ENCODE data around the gene NXPH4. TPM values are rescaled to one million over a fixed set of nuclear protein-coding genes. Genes with fewer than 3 reads are reported as not detected.

Gene NXPH4
- total RNA-seq, 1 experiment from 2014 or later, result 20.3 TPM

DNA sequence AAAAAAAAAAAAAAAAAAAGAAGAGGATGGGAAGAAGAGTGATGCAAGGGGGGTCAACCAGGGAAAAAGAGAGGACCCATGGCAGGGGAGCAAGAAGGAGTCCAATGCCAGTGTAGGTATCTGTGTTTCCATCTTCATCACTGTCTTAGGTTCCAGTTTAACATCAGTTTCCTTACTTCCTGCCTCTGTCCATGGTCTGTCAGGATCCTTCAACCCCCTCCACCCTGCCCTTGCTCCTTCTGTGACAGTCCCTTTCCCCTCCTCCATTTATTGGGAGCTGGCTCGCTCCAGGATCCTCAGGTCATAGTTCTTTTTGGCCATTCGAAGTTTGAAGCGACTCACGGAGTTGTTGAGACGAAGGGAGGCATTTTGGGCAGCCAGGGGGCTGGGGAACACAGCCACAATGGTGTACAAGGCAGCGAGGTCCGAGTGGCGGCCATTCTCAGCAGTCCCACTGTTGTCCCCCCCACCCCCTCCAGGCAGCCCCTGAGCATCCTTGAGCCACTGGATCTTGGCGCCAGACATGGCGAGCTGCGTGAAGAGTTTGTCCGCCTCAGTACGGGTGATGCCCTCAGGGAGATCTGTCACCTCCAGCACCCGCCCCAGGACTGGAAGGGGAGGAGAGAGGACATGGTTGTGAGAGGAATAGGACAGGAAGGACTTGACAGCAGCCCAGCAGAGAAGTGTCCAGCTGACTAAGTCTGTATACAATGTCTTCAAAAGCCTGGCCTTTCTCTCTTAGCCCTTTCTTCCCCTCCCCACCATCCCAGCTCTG lies 38.1 kb downstream of the NXPH4 start:
- Histone ChIP-seq H2AFZ (no peak overlapping the region), H3K27me3 (ENCODE audit: insufficient read depth, low read depth) (no peaks in the 10 kb centered on the region), H4K20me1 (ENCODE audit: insufficient read depth) (no peaks in the 10 kb centered on the region), H3K4me3 (no peak overlapping the region), H3K9me2 (ENCODE audit: insufficient read depth) (no peaks in the 10 kb centered on the region), H3F3A (ENCODE audit: insufficient read depth, low read depth) (no peaks in the 10 kb centered on the region), H3K4me1 (replicated peaks; ENCODE audit: insufficient read depth) (no peaks in the 10 kb centered on the region), H3K9me3 (ENCODE audit: insufficient read depth, low read depth) (no peaks in the 10 kb centered on the region), H3K36me3 (ENCODE audit: low read depth) (peaks cover 3% of the 10 kb centered on the region; the same call in 1 of the 2 replicates), H3K4me2 (no peak overlapping the region), H3K79me2 (ENCODE audit: low read depth) (no peaks in the 10 kb centered on the region), H3K27ac (no peak overlapping the region)
- ChIA-PET POLR2A (ENCODE audit: unreplicated experiment) (no interaction called here), CTCF (interaction anchor here (1.2 kb wide), 1 partner anchor 203 kb away, joined by 3 read pairs; no protein-coding TSS in a partner anchor)
- BruUV-seq (replicated peaks), result no TSS peak
- intact Hi-C loops (cut with micrococcal nuclease; ENCODE audit: unreplicated experiment), result no loop called here
- TF ChIP-seq EZH2 (IDR thresholded peaks at IDR 0.05; ENCODE audit: low read depth), result no peak
- TF ChIP-seq, protein P1, sequence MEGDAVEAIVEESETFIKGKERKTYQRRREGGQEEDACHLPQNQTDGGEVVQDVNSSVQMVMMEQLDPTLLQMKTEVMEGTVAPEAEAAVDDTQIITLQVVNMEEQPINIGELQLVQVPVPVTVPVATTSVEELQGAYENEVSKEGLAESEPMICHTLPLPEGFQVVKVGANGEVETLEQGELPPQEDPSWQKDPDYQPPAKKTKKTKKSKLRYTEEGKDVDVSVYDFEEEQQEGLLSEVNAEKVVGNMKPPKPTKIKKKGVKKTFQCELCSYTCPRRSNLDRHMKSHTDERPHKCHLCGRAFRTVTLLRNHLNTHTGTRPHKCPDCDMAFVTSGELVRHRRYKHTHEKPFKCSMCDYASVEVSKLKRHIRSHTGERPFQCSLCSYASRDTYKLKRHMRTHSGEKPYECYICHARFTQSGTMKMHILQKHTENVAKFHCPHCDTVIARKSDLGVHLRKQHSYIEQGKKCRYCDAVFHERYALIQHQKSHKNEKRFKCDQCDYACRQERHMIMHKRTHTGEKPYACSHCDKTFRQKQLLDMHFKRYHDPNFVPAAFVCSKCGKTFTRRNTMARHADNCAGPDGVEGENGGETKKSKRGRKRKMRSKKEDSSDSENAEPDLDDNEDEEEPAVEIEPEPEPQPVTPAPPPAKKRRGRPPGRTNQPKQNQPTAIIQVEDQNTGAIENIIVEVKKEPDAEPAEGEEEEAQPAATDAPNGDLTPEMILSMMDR (conservative IDR thresholded peaks at IDR 0.05), result no peak
- no peak for DNase-seq

DNA sequence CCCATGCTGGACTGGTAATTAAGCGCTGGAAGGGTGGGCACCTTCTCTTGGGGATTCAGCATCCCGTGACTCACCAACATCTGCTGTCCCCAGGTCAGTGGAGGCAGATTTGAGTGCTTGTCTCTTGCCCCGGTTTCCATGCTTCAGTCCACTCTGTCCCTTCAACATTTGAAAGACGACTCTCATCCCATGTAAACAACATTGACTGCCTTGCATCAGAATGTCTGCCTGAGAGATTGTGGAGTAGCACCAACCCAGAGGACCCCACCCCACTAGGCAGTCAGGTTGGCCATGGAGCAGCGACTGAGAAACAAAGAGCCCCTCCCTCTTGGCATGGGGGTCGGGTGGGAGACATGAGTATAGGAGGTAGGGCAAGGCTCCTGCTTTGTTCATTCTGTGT lies 39.3 kb downstream of the NXPH4 start:
- Histone ChIP-seq H3F3A (ENCODE audit: insufficient read depth, low read depth) (no peaks in the 10 kb centered on the region), H3K4me1 (replicated peaks; ENCODE audit: insufficient read depth) (no peaks in the 10 kb centered on the region), H4K20me1 (ENCODE audit: insufficient read depth) (no peaks in the 10 kb centered on the region), H3K9me2 (ENCODE audit: insufficient read depth) (no peaks in the 10 kb centered on the region), H3K79me2 (ENCODE audit: low read depth) (no peaks in the 10 kb centered on the region), H2AFZ (no peak overlapping the region), H3K27me3 (ENCODE audit: insufficient read depth, low read depth) (no peaks in the 10 kb centered on the region), H3K4me2 (no peak overlapping the region), H3K27ac (no peak overlapping the region), H3K9me3 (ENCODE audit: insufficient read depth, low read depth) (no peaks in the 10 kb centered on the region), H3K36me3 (ENCODE audit: low read depth) (peaks cover 3% of the 10 kb centered on the region; the same call in 1 of the 2 replicates), H3K4me3 (no peak overlapping the region)
- ChIA-PET CTCF (no interaction called here), POLR2A (ENCODE audit: unreplicated experiment) (no interaction called here)
- no TSS peak for BruUV-seq (replicated peaks)
- intact Hi-C loops (cut with micrococcal nuclease; ENCODE audit: unreplicated experiment), result no loop called here
- no peak for TF ChIP-seq EZH2 (IDR thresholded peaks at IDR 0.05; ENCODE audit: low read depth)
- TF ChIP-seq, protein P1 (conservative IDR thresholded peaks at IDR 0.05), result no peak
- no peak for DNase-seq

GRCh38 chr12:57258977-57259970 lies 42.7 kb downstream of the NXPH4 start:
- BruUV-seq (replicated peaks), result no TSS peak
- peaks cover 3% of the 10 kb centered on the region; the same call in 1 of the 2 replicates for H3K36me3 ChIP-seq (ENCODE audit: low read depth)
- POLR2A ChIA-PET (ENCODE audit: unreplicated experiment), result no interaction called here
- H3F3A ChIP-seq (ENCODE audit: insufficient read depth, low read depth), result no peaks in the 10 kb centered on the region
- no peaks in the 10 kb centered on the region for H3K79me2 ChIP-seq (ENCODE audit: low read depth)
- TF ChIP-seq EZH2 (IDR thresholded peaks at IDR 0.05; ENCODE audit: low read depth), result no peak
- TF ChIP-seq, protein P1 (conservative IDR thresholded peaks at IDR 0.05), result no peak
- H3K4me2 ChIP-seq, result no peak overlapping the region
- no peak overlapping the region for H2AFZ ChIP-seq
- CTCF ChIA-PET, result interaction anchor here (0.5 kb wide), 1 partner anchor 476 kb away, joined by 8 read pairs; no protein-coding TSS in a partner anchor
- H3K9me3 ChIP-seq (ENCODE audit: insufficient read depth, low read depth), result no peaks in the 10 kb centered on the region
- DNase-seq, result no peak
- H3K4me1 ChIP-seq (replicated peaks; ENCODE audit: insufficient read depth), result no peaks in the 10 kb centered on the region
- intact Hi-C loops (cut with micrococcal nuclease; ENCODE audit: unreplicated experiment), result no loop called here
- no peaks in the 10 kb centered on the region for H4K20me1 ChIP-seq (ENCODE audit: insufficient read depth)
- no peak overlapping the region for H3K4me3 ChIP-seq
- H3K27ac ChIP-seq, result no peak overlapping the region
- no peaks in the 10 kb centered on the region for H3K9me2 ChIP-seq (ENCODE audit: insufficient read depth)
- H3K27me3 ChIP-seq (ENCODE audit: insufficient read depth, low read depth), result no peaks in the 10 kb centered on the region

Measured in PC-9 (cell line).